Neural progenitor cell (in vitro differentiated cells): Measurements from ENCODE around the gene DUS3L.

Experiments
- CTCF ChIP-seq: fragments of 200-600 bp; sonication (generic); IDR thresholded peaks from 2 replicates; pipeline ENCODE4 v1.5.1; 2017; ENCODE audit warnings: antibody characterized with exemption, mild to moderate bottlenecking
- EZH2 ChIP-seq: fragments of 200-600 bp; sonication (generic); IDR thresholded peaks from 2 replicates; pipeline ENCODE4 v1.6.1; 2017; ENCODE audit warnings: antibody characterized with exemption, mild to moderate bottlenecking, moderate library complexity

- no peak for TF ChIP-seq CTCF
- TF ChIP-seq EZH2, result no peak
Measured at GRCh38 chr19:5798244-5798643, 7.3 kb upstream of the DUS3L start.
